ENCODE measurements around the gene SP1. TPM values are rescaled to one million over a fixed set of nuclear protein-coding genes. Genes with fewer than 3 reads are reported as not detected.

SP1 gene
- total RNA-seq, 1 experiment from 2014 or later: 96.8 TPM

DNA sequence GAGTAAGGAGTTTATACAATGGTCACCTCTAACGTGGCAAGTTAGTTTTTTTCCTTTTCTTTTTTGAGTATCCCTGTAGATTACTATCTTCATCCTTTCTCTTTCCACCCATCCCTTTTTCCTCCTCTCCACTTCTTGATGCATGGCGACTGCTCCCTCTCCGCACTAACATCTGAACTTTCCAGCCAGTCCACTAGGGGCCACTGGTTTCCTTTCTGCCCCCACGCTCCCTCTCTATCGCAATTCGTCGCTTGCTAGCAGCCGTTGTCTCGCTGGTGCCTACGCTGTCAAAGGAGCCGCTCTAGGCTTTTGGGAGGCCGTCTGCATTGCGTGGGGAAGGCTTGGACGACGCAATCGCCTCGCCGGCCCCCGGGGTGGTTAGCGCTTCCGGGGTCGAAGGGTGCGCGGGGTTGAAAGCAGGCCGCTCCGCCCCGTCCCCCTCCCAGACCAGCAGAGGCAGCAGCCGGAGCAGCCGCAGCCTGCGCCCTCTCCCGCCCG is 71.7 kb downstream of the SP1 start, which contains the start of gene PCBP2:
PCBP2 (plus strand) TSS at position 442 of the 498 bp plus-strand sequence. CDS start 2,699 bp downstream, outside the sequence.
- ChIA-PET POLR2A (interaction anchor here (2.6 kb wide), 1 partner anchor 11 kb away, joined by 21 read pairs; the partner anchor contains the start of gene PRR13), CTCF (interaction anchor here (0.7 to 1.9 kb wide), 4 partner anchors 11 to 193 kb away, joined by 3 to 7 read pairs (median 4); partner anchors contain the start of genes PRR13 and TARBP2), RAD21 (ENCODE audit: low non-redundant PET in 1 of 2, low total read pairs in 2 of 2, uncharacterized antibody in 2 of 2, unreplicated experiment in 2 of 2) (no interaction called here)
- Histone ChIP-seq H2AFZ (ENCODE audit: low read depth, low read length, poor library complexity, severe bottlenecking) (no peak within 1 kb of the TSS), H3K9me3 (ENCODE audit: control insufficient read depth in 1 of 2, insufficient read depth in 1 of 2, low read depth in 1 of 2, low read length in 2 of 2) (no peaks in the 10 kb centered on the region), H3K4me3 (replicated peaks in 1 of 2; ENCODE audit: low read depth in 1 of 2, low read length in 2 of 2) (peak within 1 kb of the TSS; percentile 76 to 79), H3K4me2 (ENCODE audit: low read length) (peak within 1 kb of the TSS; percentile 75), H3K27me3 (ENCODE audit: insufficient read depth, low read length) (no peaks in the 10 kb centered on the region), H3K27ac (ENCODE audit: low read depth, low read length) (peak within 1 kb of the TSS; percentile 96), H3K4me1 (ENCODE audit: control insufficient read depth in 1 of 2, insufficient read depth in 2 of 2, low read length in 2 of 2) (peaks cover 0 to 14% of the 10 kb centered on the region in 2 experiments; a peak in 3 of 4 replicates), H3K9ac (ENCODE audit: low read length) (peak within 1 kb of the TSS; percentile 98), H3K79me2 (ENCODE audit: insufficient read depth, low read length) (peaks cover 49% of the 10 kb centered on the region), H4K20me1 (ENCODE audit: insufficient read depth) (peaks cover 33% of the 10 kb centered on the region; the same call in 1 of the 2 replicates), H3K36me3 (ENCODE audit: control insufficient read depth in 1 of 2, insufficient read depth in 2 of 2, low read length in 2 of 2) (peaks cover 29 to 40% of the 10 kb centered on the region in 2 experiments), H3K9me2 (ENCODE audit: insufficient read depth) (no peaks in the 10 kb centered on the region)
- intact Hi-C loops (cut with micrococcal nuclease): loop anchor here (5.0 kb wide), 1 partner anchor 69 kb away; the partner anchor contains the start of gene SP1
- DNase-seq (ENCODE audit: low read depth, low spot score) (peak; percentile 99), ATAC-seq (peak; percentile 92)
- no TSS peak for BruUV-seq (replicated peaks)
- no peak; the same call in 1 of the 2 replicates for TF ChIP-seq JUND (IDR thresholded peaks at IDR 0.05)
- peak; percentile 65; the same call in 1 of the 2 replicates for TF ChIP-seq POLR2AphosphoS5 (IDR thresholded peaks at IDR 0.05; ENCODE audit: low read depth, low read length)
- no peak for TF ChIP-seq EZH2phosphoT487 (IDR thresholded peaks at IDR 0.05; ENCODE audit: borderline replicate concordance)
- no peak for TF ChIP-seq ZNF274 (IDR thresholded peaks at IDR 0.05; ENCODE audit: low read depth, low read length)
- TF ChIP-seq, protein P1, sequence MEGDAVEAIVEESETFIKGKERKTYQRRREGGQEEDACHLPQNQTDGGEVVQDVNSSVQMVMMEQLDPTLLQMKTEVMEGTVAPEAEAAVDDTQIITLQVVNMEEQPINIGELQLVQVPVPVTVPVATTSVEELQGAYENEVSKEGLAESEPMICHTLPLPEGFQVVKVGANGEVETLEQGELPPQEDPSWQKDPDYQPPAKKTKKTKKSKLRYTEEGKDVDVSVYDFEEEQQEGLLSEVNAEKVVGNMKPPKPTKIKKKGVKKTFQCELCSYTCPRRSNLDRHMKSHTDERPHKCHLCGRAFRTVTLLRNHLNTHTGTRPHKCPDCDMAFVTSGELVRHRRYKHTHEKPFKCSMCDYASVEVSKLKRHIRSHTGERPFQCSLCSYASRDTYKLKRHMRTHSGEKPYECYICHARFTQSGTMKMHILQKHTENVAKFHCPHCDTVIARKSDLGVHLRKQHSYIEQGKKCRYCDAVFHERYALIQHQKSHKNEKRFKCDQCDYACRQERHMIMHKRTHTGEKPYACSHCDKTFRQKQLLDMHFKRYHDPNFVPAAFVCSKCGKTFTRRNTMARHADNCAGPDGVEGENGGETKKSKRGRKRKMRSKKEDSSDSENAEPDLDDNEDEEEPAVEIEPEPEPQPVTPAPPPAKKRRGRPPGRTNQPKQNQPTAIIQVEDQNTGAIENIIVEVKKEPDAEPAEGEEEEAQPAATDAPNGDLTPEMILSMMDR (IDR thresholded peaks at IDR 0.05 in 2 of 3, conservative IDR thresholded peaks at IDR 0.05 in 1 of 3; ENCODE audit: borderline replicate concordance in 1 of 3, insufficient read depth in 1 of 3, low read depth in 2 of 3, low read length in 2 of 3): peak; percentile 72 to 88 (median 84)
- no peak for TF ChIP-seq POLR2A (IDR thresholded peaks at IDR 0.05; ENCODE audit: borderline replicate concordance, extremely low read depth, insufficient read depth, insufficient read length)
- peak; percentile 87 for TF ChIP-seq YY1 (IDR thresholded peaks at IDR 0.05; ENCODE audit: extremely low read depth, insufficient replicate concordance, low read depth, low read length)
- TF ChIP-seq SP1 (IDR thresholded peaks at IDR 0.05; ENCODE audit: low read depth): peak; percentile 80
- 0 out of 2 replicates have a peak, but pooled peaks have one; percentile 4 for TF ChIP-seq RAD21 (IDR thresholded peaks at IDR 0.05; ENCODE audit: low read depth)
- TF ChIP-seq, protein P2, sequence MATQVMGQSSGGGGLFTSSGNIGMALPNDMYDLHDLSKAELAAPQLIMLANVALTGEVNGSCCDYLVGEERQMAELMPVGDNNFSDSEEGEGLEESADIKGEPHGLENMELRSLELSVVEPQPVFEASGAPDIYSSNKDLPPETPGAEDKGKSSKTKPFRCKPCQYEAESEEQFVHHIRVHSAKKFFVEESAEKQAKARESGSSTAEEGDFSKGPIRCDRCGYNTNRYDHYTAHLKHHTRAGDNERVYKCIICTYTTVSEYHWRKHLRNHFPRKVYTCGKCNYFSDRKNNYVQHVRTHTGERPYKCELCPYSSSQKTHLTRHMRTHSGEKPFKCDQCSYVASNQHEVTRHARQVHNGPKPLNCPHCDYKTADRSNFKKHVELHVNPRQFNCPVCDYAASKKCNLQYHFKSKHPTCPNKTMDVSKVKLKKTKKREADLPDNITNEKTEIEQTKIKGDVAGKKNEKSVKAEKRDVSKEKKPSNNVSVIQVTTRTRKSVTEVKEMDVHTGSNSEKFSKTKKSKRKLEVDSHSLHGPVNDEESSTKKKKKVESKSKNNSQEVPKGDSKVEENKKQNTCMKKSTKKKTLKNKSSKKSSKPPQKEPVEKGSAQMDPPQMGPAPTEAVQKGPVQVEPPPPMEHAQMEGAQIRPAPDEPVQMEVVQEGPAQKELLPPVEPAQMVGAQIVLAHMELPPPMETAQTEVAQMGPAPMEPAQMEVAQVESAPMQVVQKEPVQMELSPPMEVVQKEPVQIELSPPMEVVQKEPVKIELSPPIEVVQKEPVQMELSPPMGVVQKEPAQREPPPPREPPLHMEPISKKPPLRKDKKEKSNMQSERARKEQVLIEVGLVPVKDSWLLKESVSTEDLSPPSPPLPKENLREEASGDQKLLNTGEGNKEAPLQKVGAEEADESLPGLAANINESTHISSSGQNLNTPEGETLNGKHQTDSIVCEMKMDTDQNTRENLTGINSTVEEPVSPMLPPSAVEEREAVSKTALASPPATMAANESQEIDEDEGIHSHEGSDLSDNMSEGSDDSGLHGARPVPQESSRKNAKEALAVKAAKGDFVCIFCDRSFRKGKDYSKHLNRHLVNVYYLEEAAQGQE (IDR thresholded peaks at IDR 0.05; ENCODE audit: low read depth): no peak
- peak; percentile 91 for TF ChIP-seq TCF7L2 (IDR thresholded peaks at IDR 0.05; ENCODE audit: borderline replicate concordance, extremely low read depth, insufficient read depth, insufficient read length)
- TF ChIP-seq CEBPB (IDR thresholded peaks at IDR 0.05; ENCODE audit: low read depth): peak; percentile 72; the same call in 1 of the 2 replicates
- peak; percentile 93 for TF ChIP-seq CBX3 (IDR thresholded peaks at IDR 0.05; ENCODE audit: low read depth)
- no peak for TF ChIP-seq FOSL1 (IDR thresholded peaks at IDR 0.05; ENCODE audit: low read depth)
- TF ChIP-seq, protein P3, sequence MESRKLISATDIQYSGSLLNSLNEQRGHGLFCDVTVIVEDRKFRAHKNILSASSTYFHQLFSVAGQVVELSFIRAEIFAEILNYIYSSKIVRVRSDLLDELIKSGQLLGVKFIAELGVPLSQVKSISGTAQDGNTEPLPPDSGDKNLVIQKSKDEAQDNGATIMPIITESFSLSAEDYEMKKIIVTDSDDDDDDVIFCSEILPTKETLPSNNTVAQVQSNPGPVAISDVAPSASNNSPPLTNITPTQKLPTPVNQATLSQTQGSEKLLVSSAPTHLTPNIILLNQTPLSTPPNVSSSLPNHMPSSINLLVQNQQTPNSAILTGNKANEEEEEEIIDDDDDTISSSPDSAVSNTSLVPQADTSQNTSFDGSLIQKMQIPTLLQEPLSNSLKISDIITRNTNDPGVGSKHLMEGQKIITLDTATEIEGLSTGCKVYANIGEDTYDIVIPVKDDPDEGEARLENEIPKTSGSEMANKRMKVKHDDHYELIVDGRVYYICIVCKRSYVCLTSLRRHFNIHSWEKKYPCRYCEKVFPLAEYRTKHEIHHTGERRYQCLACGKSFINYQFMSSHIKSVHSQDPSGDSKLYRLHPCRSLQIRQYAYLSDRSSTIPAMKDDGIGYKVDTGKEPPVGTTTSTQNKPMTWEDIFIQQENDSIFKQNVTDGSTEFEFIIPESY (IDR thresholded peaks at IDR 0.05; ENCODE audit: extremely low read depth, insufficient replicate concordance, low read length): peak; percentile 61
- peak; percentile 75 for TF ChIP-seq ELF1 (IDR thresholded peaks at IDR 0.05; ENCODE audit: borderline replicate concordance, low read depth)
- no peak for TF ChIP-seq SRF (IDR thresholded peaks at IDR 0.05; ENCODE audit: low read depth)
- peak; percentile 92 for TF ChIP-seq EGR1 (IDR thresholded peaks at IDR 0.05; ENCODE audit: low read depth)
- TF ChIP-seq EZH2 (IDR thresholded peaks at IDR 0.05): no peak
- TF ChIP-seq, protein P4, sequence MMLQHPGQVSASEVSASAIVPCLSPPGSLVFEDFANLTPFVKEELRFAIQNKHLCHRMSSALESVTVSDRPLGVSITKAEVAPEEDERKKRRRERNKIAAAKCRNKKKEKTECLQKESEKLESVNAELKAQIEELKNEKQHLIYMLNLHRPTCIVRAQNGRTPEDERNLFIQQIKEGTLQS (IDR thresholded peaks at IDR 0.05): no peak
